Non-pigmented ciliary epithelial cell (primary cell): ENCODE data around the gene DENND6A.
"Not testable (repeated sequence)": the region's sequence is repeated elsewhere in the genome, so short reads cannot be mapped to it uniquely, and the experiment has no call there.

ENCODE experiments used
- DNase-seq: peaks from one replicate; pipeline ENCODE4 v3.0.0-alpha.2; 2010; ENCODE audit warnings: low read depth

DENND6A gene

GRCh38 chr3:57692133-57692395, 813 bp downstream of the DENND6A start:
- DNase-seq: not testable (repeated sequence)

GRCh38 chr3:57691411-57692132, 1.3 kb downstream of the DENND6A start:
- no peak for DNase-seq

GRCh38 chr3:57689367-57690053, 3.4 kb downstream of the DENND6A start:
- DNase-seq: no peak

GRCh38 chr3:57688291-57688690, 4.6 kb downstream of the DENND6A start:
- DNase-seq: no peak

GRCh38 chr3:57683286-57683685, 9.6 kb downstream of the DENND6A start:
- DNase-seq: no peak

- DNase-seq: no peak
These were observed 10.6 kb downstream of the DENND6A start for GRCh38 chr3:57682284-57682683.

- DNase-seq: no peak
These were observed 11.2 kb downstream of the DENND6A start for GRCh38 chr3:57681691-57682090.

- DNase-seq: no peak
These were observed 12.8 kb downstream of the DENND6A start for GRCh38 chr3:57680046-57680445.

- DNase-seq: no peak
These were observed 17.3 kb downstream of the DENND6A start for GRCh38 chr3:57675530-57675929.

GRCh38 chr3:57673156-57673555, 19.7 kb downstream of the DENND6A start:
- no peak for DNase-seq

- no peak for DNase-seq
These were observed 22.3 kb downstream of the DENND6A start for GRCh38 chr3:57670543-57670942.

- DNase-seq: no peak
These were observed 31.5 kb downstream of the DENND6A start for GRCh38 chr3:57661404-57661803.

GRCh38 chr3:57659806-57660439, 33.0 kb downstream of the DENND6A start:
- no peak for DNase-seq

GRCh38 chr3:57659004-57659673, 33.7 kb downstream of the DENND6A start:
- DNase-seq: no peak

GRCh38 chr3:57658536-57658935, 34.3 kb downstream of the DENND6A start:
- DNase-seq: no peak

GRCh38 chr3:57655727-57656126, 37.1 kb downstream of the DENND6A start:
- no peak for DNase-seq

- DNase-seq: no peak
These were observed 38.6 kb downstream of the DENND6A start for GRCh38 chr3:57654267-57654666.

- DNase-seq: no peak
These were observed 40.7 kb downstream of the DENND6A start for GRCh38 chr3:57652203-57652602.

- DNase-seq: no peak
These were observed 45.5 kb downstream of the DENND6A start for GRCh38 chr3:57647292-57647940.

- DNase-seq: peak; percentile 24
These were observed 46.2 kb downstream of the DENND6A start for GRCh38 chr3:57646723-57647122.

- no peak for DNase-seq
These were observed 48.1 kb downstream of the DENND6A start for GRCh38 chr3:57644740-57645139.

- no peak for DNase-seq
These were observed 55.5 kb downstream of the DENND6A start for GRCh38 chr3:57637391-57637790.
